ENCODE data around the gene KBTBD13.

Gene KBTBD13

DNA sequence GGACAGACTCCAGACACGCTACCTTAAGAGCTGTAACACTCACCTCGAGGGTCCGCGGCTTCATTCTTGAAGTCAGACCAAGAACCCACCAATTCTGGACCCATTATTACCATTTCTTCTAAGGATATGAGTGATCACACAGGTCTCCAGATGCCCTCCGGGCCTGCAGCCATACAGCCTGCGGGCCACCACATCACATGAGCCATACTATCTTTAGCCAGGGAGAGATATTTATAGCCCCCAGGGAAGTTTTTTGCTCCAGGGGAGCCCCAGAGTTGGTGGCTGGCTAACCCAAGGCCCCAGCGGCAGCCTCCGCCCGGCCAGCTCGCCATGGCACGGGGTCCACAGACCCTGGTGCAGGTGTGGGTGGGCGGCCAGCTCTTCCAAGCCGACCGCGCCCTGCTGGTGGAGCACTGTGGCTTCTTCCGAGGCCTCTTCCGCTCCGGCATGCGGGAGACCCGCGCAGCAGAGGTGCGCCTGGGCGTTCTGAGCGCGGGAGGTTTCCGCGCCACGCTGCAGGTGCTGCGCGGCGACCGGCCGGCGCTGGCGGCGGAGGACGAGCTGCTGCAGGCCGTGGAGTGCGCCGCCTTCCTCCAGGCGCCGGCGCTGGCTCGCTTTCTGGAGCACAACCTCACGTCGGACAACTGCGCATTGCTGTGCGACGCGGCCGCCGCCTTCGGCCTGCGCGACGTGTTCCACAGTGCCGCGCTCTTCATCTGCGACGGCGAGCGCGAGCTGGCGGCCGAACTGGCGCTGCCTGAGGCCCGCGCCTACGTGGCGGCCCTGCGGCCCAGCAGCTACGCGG lies at the start of gene KBTBD13:
Gene KBTBD13, plus strand, starts transcription at position 261 of the 805 bp plus-strand sequence. Its CDS starts 70 bp downstream, at position 331.
- DNase-seq (ENCODE audit: low spot score): no peak

DNA sequence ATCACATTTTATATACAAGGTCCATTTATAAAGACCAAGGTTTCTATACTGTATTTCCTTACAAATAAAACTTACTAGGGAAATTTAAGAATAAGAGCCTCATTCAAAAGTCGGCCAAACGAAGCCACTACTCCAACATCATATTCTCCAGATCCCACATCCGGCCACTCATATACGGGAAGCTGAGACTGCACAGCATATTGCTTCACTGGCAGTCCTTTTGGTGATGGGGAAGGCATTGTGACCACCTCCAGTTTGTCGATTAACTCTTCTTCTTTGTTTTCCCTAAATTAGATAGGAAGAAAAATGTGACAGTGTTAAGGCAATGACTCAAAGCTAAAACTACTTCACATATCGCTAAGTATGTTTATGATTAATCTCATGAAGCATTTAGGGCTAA lies 49.8 kb upstream of the KBTBD13 start:
- DNase-seq (ENCODE audit: low spot score): no peak
- TF ChIP-seq CTCF (IDR thresholded peaks at IDR 0.05; ENCODE audit: extremely low read depth, insufficient read depth, missing control alignments): no peak
- in situ Hi-C loops (cut with MboI; ENCODE audit: low pct_unique_long_range_greater_than_20kb, low sequenced_read_pairs, unreplicated experiment): no loop called here

More for the DNA sequence above, at the start of gene KBTBD13:
- TF ChIP-seq CTCF (IDR thresholded peaks at IDR 0.05; ENCODE audit: extremely low read depth, insufficient read depth, missing control alignments): no peak
- in situ Hi-C loops (cut with MboI; ENCODE audit: low pct_unique_long_range_greater_than_20kb, low sequenced_read_pairs, unreplicated experiment): no loop called here

DNA sequence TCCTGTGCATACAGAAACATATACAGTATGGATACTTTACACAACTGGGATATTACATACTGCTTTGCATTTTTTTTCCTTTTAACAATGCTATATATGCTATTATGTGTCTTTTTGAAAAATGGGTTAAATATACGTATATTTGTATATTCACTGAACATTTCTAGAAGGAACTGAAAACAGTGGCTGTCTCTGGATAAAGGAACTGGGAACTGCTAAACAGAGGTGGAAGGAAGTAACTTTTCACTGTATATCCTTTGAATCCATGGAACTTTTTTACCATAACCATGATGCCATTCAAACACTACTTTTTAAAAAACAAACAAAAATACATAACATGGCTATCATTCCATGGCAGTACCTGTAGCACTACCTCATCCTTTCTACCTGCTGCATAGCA lies 49.0 kb upstream of the KBTBD13 start:
- no peak for TF ChIP-seq CTCF (IDR thresholded peaks at IDR 0.05; ENCODE audit: extremely low read depth, insufficient read depth, missing control alignments)
- DNase-seq (ENCODE audit: low spot score): no peak
- in situ Hi-C loops (cut with MboI; ENCODE audit: low pct_unique_long_range_greater_than_20kb, low sequenced_read_pairs, unreplicated experiment): no loop called here

DNA sequence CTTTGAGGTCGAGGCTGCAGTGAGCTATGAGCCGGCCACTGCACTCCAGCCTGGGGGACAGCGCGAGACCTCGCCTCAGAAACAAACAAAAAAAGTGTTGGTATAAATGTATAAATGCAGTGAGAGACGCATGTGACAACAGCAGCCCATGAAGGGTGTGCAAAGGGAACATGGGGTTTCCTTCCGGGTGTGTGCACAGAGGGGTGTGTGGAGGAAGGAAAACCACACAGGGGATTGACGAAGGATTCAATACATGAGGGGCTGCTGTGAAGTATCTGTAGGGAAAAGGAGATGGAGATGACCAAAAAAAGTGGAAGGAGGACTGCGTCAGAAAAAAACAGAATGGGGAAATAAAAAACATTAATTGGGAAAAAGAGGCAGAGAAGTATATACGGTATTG lies 48.2 kb upstream of the KBTBD13 start:
- DNase-seq (ENCODE audit: low spot score): no peak
- TF ChIP-seq CTCF (IDR thresholded peaks at IDR 0.05; ENCODE audit: extremely low read depth, insufficient read depth, missing control alignments): no peak
- in situ Hi-C loops (cut with MboI; ENCODE audit: low pct_unique_long_range_greater_than_20kb, low sequenced_read_pairs, unreplicated experiment): no loop called here

DNA sequence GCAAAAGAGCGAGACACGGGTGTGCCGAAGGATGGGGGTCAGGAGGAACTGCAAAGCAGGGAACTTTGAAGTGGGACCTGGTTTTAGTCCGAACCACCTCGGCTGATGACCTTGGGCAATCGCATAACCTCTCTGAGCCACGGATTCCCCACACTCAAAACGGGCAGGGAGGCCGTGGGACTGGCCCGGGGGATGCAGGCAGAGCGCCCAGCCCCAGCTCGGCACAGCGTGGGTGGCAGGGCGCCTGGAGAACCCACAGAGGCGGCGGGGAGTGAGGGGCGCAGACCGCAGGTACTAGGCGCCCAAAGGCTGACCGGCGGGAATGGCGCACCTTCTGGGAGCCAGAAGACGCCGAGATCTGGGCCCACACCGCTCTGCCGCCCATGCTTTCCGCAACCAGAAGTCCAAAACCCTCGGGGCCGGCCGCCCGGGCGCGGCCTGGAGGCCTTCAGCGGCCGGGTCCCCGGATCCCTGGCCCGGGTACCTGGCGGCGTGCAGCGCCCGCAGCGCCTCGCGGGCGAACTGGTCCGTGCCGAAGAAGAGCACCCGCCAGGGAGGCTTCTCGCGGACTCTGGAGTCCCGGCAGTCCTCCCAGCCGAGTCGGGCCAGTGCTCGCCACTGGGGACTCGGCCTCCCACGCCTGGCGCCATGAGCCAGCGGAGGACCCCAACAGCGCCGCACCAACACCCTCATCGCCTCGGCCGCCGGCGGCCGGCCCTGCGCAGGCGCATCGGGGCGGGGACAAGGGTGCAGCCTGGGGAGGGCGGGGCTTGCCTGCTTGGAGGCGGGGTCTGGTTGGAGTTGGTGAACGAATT lies 47.4 kb upstream of the KBTBD13 start, which contains the start of gene MTFMT:
Gene MTFMT, minus strand, starts transcription at position 719 of the 815 bp plus-strand sequence. Its CDS starts 26 bp downstream, at position 693.
- TF ChIP-seq CTCF (IDR thresholded peaks at IDR 0.05; ENCODE audit: extremely low read depth, insufficient read depth, missing control alignments): no peak
- in situ Hi-C loops (cut with MboI; ENCODE audit: low pct_unique_long_range_greater_than_20kb, low sequenced_read_pairs, unreplicated experiment): no loop called here
- DNase-seq (ENCODE audit: low spot score): peak; percentile 98

GRCh38 chr15:65029736-65030208 lies 46.8 kb upstream of the KBTBD13 start:
- in situ Hi-C loops (cut with MboI; ENCODE audit: low pct_unique_long_range_greater_than_20kb, low sequenced_read_pairs, unreplicated experiment): no loop called here
- no peak for DNase-seq (ENCODE audit: low spot score)
- no peak for TF ChIP-seq CTCF (IDR thresholded peaks at IDR 0.05; ENCODE audit: extremely low read depth, insufficient read depth, missing control alignments)

All from GM13977 (cell line).